ENCODE results near the gene TMIE. TPM values are rescaled to one million over a fixed set of nuclear protein-coding genes. Genes with fewer than 3 reads are reported as not detected.

Gene TMIE
- polyA plus RNA-seq, 3 donors: not detected

GRCh38 chr3:46731795-46732194, 30.6 kb downstream of the TMIE start:
- peaks cover 8 to 15% (median 8%) of the 10 kb centered on the region in 3 donors for H3K27me3 Mint-ChIP-seq (ENCODE audit: low read depth in 3 of 3)
- H4K20me1 ChIP-seq (ENCODE audit: insufficient read depth, low read length): no peaks in the 10 kb centered on the region
- H3K4me1 ChIP-seq (ENCODE audit: control insufficient read depth in 1 of 2, insufficient read depth in 2 of 2, low read length in 2 of 2): no peaks in the 10 kb centered on the region
- peaks cover 2 to 3% of the 10 kb centered on the region in 2 donors for H3K27me3 ChIP-seq (ENCODE audit: control insufficient read depth in 2 of 2, insufficient read depth in 2 of 2, low read length in 2 of 2)
- no peak overlapping the region for H3K4me3 Mint-ChIP-seq
- no peak overlapping the region for H3K27ac Mint-ChIP-seq
- H3K27ac ChIP-seq (ENCODE audit: low read depth in 1 of 2, low read length in 2 of 2): no peak overlapping the region
- intact Hi-C loops (cut with micrococcal nuclease): no loop called here
- no peak overlapping the region for H3K4me2 ChIP-seq (replicated peaks; ENCODE audit: extremely low read depth, low read length, poor library complexity, severe bottlenecking)
- H3K36me3 Mint-ChIP-seq: no peaks in the 10 kb centered on the region
- no peaks in the 10 kb centered on the region for H3K36me3 ChIP-seq (replicated peaks in 1 of 2; ENCODE audit: control insufficient read depth in 1 of 2, insufficient read depth in 2 of 2, low read length in 2 of 2)
- no peak for TF ChIP-seq CTCF (IDR thresholded peaks at IDR 0.05)
- DNase-seq: no peak
- no peaks in the 10 kb centered on the region for H3K9me3 ChIP-seq (replicated peaks in 1 of 2; ENCODE audit: control insufficient read depth in 1 of 2, insufficient read depth in 1 of 2, low read length in 2 of 2)
- H3K9ac ChIP-seq (ENCODE audit: insufficient read depth, low read length, poor library complexity, severe bottlenecking): no peak overlapping the region
- H3K4me1 Mint-ChIP-seq: no peaks in the 10 kb centered on the region
- H3K4me3 ChIP-seq (replicated peaks in 1 of 3; ENCODE audit: low read depth in 2 of 3, low read length in 3 of 3): no peak overlapping the region
- 80% methylated on average over 1 of the region's 3 CpGs for WGBS (ENCODE audit: insufficient coverage)
- H2AFZ ChIP-seq (ENCODE audit: insufficient read depth, low read depth, low read length, poor library complexity, severe bottlenecking): no peak overlapping the region
- no peaks in the 10 kb centered on the region for H3K79me2 ChIP-seq (ENCODE audit: insufficient read depth, low read length)
- H3K9me3 Mint-ChIP-seq: no peaks in the 10 kb centered on the region

GRCh38 chr3:46733026-46733800, 32.0 kb downstream of the TMIE start:
- 86% methylated on average over 3 of the region's 9 CpGs for WGBS (ENCODE audit: insufficient coverage)
- no peaks in the 10 kb centered on the region for H3K9me3 ChIP-seq (replicated peaks in 1 of 2; ENCODE audit: control insufficient read depth in 1 of 2, insufficient read depth in 1 of 2, low read length in 2 of 2)
- H3K9me3 Mint-ChIP-seq: no peaks in the 10 kb centered on the region
- no peak overlapping the region for H3K27ac Mint-ChIP-seq
- no peaks in the 10 kb centered on the region for H3K36me3 Mint-ChIP-seq
- H3K4me3 Mint-ChIP-seq: no peak overlapping the region
- no peak overlapping the region for H3K4me2 ChIP-seq (replicated peaks; ENCODE audit: extremely low read depth, low read length, poor library complexity, severe bottlenecking)
- no peak overlapping the region for H3K9ac ChIP-seq (ENCODE audit: insufficient read depth, low read length, poor library complexity, severe bottlenecking)
- no peaks in the 10 kb centered on the region for H3K79me2 ChIP-seq (ENCODE audit: insufficient read depth, low read length)
- H3K4me1 ChIP-seq (ENCODE audit: control insufficient read depth in 1 of 2, insufficient read depth in 2 of 2, low read length in 2 of 2): no peaks in the 10 kb centered on the region
- no peak for TF ChIP-seq CTCF (IDR thresholded peaks at IDR 0.05)
- no peaks in the 10 kb centered on the region for H3K36me3 ChIP-seq (replicated peaks in 1 of 2; ENCODE audit: control insufficient read depth in 1 of 2, insufficient read depth in 2 of 2, low read length in 2 of 2)
- H3K4me3 ChIP-seq (replicated peaks in 1 of 3; ENCODE audit: low read depth in 2 of 3, low read length in 3 of 3): no peak overlapping the region
- H2AFZ ChIP-seq (ENCODE audit: insufficient read depth, low read depth, low read length, poor library complexity, severe bottlenecking): no peak overlapping the region
- no peak for DNase-seq
- peaks cover 2 to 3% of the 10 kb centered on the region in 2 donors for H3K27me3 ChIP-seq (ENCODE audit: control insufficient read depth in 2 of 2, insufficient read depth in 2 of 2, low read length in 2 of 2)
- intact Hi-C loops (cut with micrococcal nuclease): no loop called here
- no peak overlapping the region for H3K27ac ChIP-seq (ENCODE audit: low read depth in 1 of 2, low read length in 2 of 2)
- H3K4me1 Mint-ChIP-seq: no peaks in the 10 kb centered on the region
- no peaks in the 10 kb centered on the region for H4K20me1 ChIP-seq (ENCODE audit: insufficient read depth, low read length)
- peaks cover 4 to 15% (median 8%) of the 10 kb centered on the region in 3 donors for H3K27me3 Mint-ChIP-seq (ENCODE audit: low read depth in 3 of 3)
